OCI-LY3 (cell line): ENCODE measurements around the gene WDR48.

Experiments
- EZH2phosphoT487 ChIP-seq: fragments of 200-600 bp; shearing (Covaris generic); IDR thresholded peaks from 2 replicates; pipeline ENCODE4 v1.6.1; 2018; ENCODE audit warnings: antibody characterized with exemption, mixed run types, low read depth
- TF ChIP-seq, protein P1 (sequence below): fragments of 200-600, 300-600 bp; sonication (generic); IDR thresholded peaks from 2 replicates; pipeline ENCODE4 v1.5.1; 2014; ENCODE audit warnings: antibody characterized with exemption, low read length, low read depth

DNA sequence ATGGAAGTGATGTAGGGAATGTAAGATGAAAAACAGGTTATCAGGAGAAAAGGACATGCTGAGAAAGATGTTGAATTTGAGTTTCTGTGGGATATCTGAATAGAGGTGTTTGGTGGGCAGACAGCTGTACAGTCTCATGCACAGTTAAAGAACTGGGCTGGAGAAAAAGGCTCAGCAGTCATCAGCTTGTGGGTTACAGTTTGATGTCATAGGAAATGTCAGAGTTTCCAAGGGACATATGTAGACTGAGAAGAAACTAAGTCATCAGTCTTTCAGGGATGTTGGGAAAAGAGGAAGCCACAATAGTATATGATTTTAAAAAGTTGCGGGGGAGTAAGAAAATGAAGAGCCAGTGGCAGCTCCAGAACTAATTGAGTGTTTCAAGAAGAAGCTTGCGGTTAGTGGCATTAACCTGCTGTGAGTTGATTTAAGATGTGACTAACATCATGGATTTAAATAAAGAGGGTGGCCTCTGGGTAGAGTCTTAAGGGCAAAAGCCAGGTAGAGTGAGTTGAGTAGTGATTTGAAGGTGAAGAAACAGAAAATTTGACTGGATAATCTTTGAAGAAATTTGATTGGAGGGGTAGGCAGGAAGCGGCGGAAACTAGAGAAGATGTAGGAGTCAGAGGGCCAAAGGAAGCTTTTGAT lies 31.0 kb downstream of the WDR48 start:
- TF ChIP-seq, protein P1, sequence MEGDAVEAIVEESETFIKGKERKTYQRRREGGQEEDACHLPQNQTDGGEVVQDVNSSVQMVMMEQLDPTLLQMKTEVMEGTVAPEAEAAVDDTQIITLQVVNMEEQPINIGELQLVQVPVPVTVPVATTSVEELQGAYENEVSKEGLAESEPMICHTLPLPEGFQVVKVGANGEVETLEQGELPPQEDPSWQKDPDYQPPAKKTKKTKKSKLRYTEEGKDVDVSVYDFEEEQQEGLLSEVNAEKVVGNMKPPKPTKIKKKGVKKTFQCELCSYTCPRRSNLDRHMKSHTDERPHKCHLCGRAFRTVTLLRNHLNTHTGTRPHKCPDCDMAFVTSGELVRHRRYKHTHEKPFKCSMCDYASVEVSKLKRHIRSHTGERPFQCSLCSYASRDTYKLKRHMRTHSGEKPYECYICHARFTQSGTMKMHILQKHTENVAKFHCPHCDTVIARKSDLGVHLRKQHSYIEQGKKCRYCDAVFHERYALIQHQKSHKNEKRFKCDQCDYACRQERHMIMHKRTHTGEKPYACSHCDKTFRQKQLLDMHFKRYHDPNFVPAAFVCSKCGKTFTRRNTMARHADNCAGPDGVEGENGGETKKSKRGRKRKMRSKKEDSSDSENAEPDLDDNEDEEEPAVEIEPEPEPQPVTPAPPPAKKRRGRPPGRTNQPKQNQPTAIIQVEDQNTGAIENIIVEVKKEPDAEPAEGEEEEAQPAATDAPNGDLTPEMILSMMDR: no peak
- TF ChIP-seq EZH2phosphoT487: no peak
